SJSA1 (cell line): ENCODE results near the gene SUPT20H. TPM values are rescaled to one million over a fixed set of nuclear protein-coding genes. Genes with fewer than 3 reads are reported as not detected.
"Not testable (repeated sequence)": the region's sequence is repeated elsewhere in the genome, so short reads cannot be mapped to it uniquely, and the experiment has no call there.

Source experiments
- DNase-seq, 2 experiments: peaks; one replicate each; pipeline ENCODE4 v3.0.0-alpha.2; 2015 to 2020; ENCODE audit warnings: low spot score in 2 of 2, low read depth in 1 of 2
- H3K27ac ChIP-seq: fragments of 250-450 bp; sonication (Bioruptor Pico); 2 replicates; pipeline ENCODE4 v1.5.1; 2020; ENCODE audit warnings: mild to moderate bottlenecking, moderate library complexity
- H3K27me3 ChIP-seq: fragments of 250-450 bp; sonication (Bioruptor Pico); replicated peaks from 2 replicates; pipeline ENCODE4 v1.5.1; 2020; ENCODE audit warnings: mild to moderate bottlenecking, moderate library complexity
- H3K36me3 ChIP-seq: fragments of 250-450 bp; sonication (Bioruptor Pico); 2 replicates; pipeline ENCODE4 v1.5.1; 2020; ENCODE audit warnings: mild to moderate bottlenecking
- H3K4me1 ChIP-seq: fragments of 250-450 bp; sonication (Bioruptor Pico); replicated peaks from 2 replicates; pipeline ENCODE4 v1.6.1; 2021; ENCODE audit warnings: mild to moderate bottlenecking
- H3K4me3 ChIP-seq: fragments of 250-450 bp; sonication (Bioruptor Pico); 2 replicates; pipeline ENCODE4 v1.5.1; 2020; ENCODE audit warnings: mild to moderate bottlenecking
- H3K9me3 ChIP-seq: fragments of 250-450 bp; sonication (Bioruptor Pico); replicated peaks from 2 replicates; pipeline ENCODE4 v1.5.1; 2020; ENCODE audit warnings: mild to moderate bottlenecking
- total RNA-seq: library from RNA; depleted of rRNA; stranded (reverse); fragments of >200 nt; shearing (Covaris generic); gene quantifications from 2 replicates; pipeline ENCODE4 v1.2.3, GENCODE V29; 2014

The SUPT20H gene
- total RNA-seq, 1 experiment from 2014 or later = 45.0 TPM

DNA sequence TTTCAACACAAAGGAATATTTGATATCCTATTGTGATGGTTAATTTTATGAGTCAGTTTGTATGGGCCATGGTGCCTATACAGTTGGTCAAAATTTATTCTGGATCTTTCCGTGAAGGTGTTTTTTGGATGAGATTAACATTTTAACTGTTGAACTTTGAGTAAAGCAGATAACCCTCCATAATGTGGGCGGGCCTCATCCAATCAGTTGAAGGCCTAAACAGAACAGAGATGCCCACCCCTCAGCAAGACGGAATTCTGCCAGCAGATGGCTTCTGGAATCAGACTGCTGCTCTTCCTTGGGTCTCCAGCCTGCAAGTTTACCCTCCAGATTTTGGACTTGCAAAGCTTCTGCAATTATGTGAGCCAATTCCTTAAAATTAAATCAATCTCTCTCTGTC lies 30.0 kb upstream of the SUPT20H start:
- no peaks in the 10 kb centered on the region for H3K36me3 ChIP-seq
- no peaks in the 10 kb centered on the region for H3K9me3 ChIP-seq
- DNase-seq = no peak
- no peak overlapping the region for H3K4me3 ChIP-seq
- no peaks in the 10 kb centered on the region for H3K27me3 ChIP-seq
- H3K4me1 ChIP-seq = no peaks in the 10 kb centered on the region
- H3K27ac ChIP-seq = no peak overlapping the region

- no peak overlapping the region for H3K27ac ChIP-seq
- no peaks in the 10 kb centered on the region for H3K4me1 ChIP-seq
- DNase-seq = no peak
- H3K27me3 ChIP-seq = no peaks in the 10 kb centered on the region
- H3K4me3 ChIP-seq = no peak overlapping the region
- H3K9me3 ChIP-seq = no peaks in the 10 kb centered on the region
- H3K36me3 ChIP-seq = no peaks in the 10 kb centered on the region
Measured at GRCh38 chr13:37087486-37087885, 28.0 kb upstream of the SUPT20H start.

- Histone ChIP-seq H3K36me3 (no peaks in the 10 kb centered on the region), H3K9me3 (no peaks in the 10 kb centered on the region), H3K4me1 (no peaks in the 10 kb centered on the region), H3K27me3 (no peaks in the 10 kb centered on the region), H3K4me3 (no peak overlapping the region), H3K27ac (no peak overlapping the region)
- no peak for DNase-seq
Measured at GRCh38 chr13:37085606-37086005, 26.1 kb upstream of the SUPT20H start.

- H3K9me3 ChIP-seq = no peaks in the 10 kb centered on the region
- no peak overlapping the region for H3K4me3 ChIP-seq
- DNase-seq = no peak
- H3K36me3 ChIP-seq = no peaks in the 10 kb centered on the region
- H3K27ac ChIP-seq = no peak overlapping the region
- no peaks in the 10 kb centered on the region for H3K4me1 ChIP-seq
- no peaks in the 10 kb centered on the region for H3K27me3 ChIP-seq
Measured at GRCh38 chr13:37076818-37077217, 17.3 kb upstream of the SUPT20H start.

GRCh38 chr13:37075164-37075563 lies 15.7 kb upstream of the SUPT20H start:
- Histone ChIP-seq H3K4me1 (no peaks in the 10 kb centered on the region), H3K9me3 (no peaks in the 10 kb centered on the region), H3K36me3 (no peaks in the 10 kb centered on the region), H3K27me3 (no peaks in the 10 kb centered on the region), H3K4me3 (no peak overlapping the region), H3K27ac (no peak overlapping the region)
- DNase-seq = no peak

DNA sequence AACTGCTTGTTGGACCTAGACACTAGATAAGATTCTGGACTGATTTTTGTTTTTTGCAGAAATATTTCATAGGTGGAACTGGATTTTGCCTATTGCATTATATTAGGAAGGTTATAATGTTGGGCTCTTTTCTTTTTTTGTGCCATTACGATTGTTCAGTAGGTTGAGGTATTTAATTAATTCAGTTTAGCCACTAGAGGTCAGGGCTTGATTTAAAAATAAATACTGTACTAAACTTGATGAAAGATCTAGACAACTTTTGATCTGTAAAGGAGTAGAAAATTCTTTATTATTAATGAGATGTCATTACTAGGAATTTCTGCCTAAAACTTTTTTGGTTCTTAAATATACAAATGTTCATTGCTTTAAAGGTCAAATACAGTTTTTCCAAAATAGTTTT lies 15.2 kb upstream of the SUPT20H start:
- DNase-seq = no peak
- Histone ChIP-seq H3K36me3 (no peaks in the 10 kb centered on the region), H3K27ac (no peak overlapping the region), H3K27me3 (no peaks in the 10 kb centered on the region), H3K4me1 (no peaks in the 10 kb centered on the region), H3K9me3 (no peaks in the 10 kb centered on the region), H3K4me3 (no peak overlapping the region)

GRCh38 chr13:37072024-37072423 lies 12.5 kb upstream of the SUPT20H start:
- H3K9me3 ChIP-seq = no peaks in the 10 kb centered on the region
- H3K4me1 ChIP-seq = no peaks in the 10 kb centered on the region
- no peak overlapping the region for H3K4me3 ChIP-seq
- no peaks in the 10 kb centered on the region for H3K36me3 ChIP-seq
- DNase-seq = no peak
- no peaks in the 10 kb centered on the region for H3K27me3 ChIP-seq
- H3K27ac ChIP-seq = no peak overlapping the region

DNA sequence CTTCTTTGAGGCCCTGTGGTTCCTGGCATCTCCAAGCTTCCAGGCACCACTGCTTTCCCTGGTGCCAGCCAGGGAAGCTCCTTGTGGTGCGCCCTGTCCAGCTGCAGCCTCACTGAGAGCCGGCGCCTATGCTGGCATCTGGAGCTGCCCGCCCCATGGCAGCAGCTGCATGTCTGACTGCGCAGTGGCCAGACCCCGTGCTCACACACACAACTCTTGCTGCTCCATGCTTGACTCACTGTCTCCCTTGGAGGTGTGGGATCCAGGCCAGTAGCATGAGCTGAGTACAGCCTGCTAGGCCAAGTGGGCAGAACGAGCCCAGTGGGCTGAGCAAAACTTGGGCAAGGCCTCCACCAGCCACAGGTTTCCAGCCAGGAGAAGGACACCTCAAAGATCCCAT lies 11.5 kb upstream of the SUPT20H start:
- no peak overlapping the region for H3K27ac ChIP-seq
- H3K27me3 ChIP-seq = no peaks in the 10 kb centered on the region
- no peaks in the 10 kb centered on the region for H3K4me1 ChIP-seq
- no peaks in the 10 kb centered on the region for H3K36me3 ChIP-seq
- no peak for DNase-seq
- H3K4me3 ChIP-seq = no peak overlapping the region
- H3K9me3 ChIP-seq = no peaks in the 10 kb centered on the region

DNA sequence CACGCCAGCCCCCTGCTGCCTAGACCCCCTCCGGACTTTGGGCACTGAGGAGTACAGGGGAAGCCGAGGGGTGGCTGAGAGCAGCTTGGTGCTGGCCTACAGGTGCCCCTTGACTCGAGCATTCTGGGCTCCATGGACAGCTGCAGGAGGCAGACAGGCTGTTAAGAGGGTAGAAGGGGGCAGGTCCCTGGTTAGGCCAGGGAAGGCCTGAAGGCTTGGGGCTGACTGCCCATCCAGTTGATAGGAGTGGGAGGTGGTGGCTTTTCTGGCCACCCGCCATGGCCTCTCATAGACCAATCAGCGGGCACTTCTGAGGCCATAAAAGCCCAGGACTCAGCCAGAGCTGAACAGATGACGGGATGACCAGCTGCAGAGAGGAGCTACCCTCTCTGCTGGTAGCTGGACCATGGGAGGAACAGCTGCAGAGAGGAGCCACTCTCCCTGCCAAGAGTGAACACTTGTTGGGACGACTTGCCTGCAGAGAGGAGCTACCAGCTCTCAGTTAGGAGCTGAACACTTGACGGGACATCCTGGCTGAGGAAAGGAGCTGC lies 10.7 kb upstream of the SUPT20H start:
- Histone ChIP-seq H3K36me3 (no peaks in the 10 kb centered on the region), H3K4me1 (no peaks in the 10 kb centered on the region), H3K9me3 (no peaks in the 10 kb centered on the region), H3K4me3 (no peak overlapping the region), H3K27me3 (no peaks in the 10 kb centered on the region), H3K27ac (no peak overlapping the region)
- no peak for DNase-seq

DNA sequence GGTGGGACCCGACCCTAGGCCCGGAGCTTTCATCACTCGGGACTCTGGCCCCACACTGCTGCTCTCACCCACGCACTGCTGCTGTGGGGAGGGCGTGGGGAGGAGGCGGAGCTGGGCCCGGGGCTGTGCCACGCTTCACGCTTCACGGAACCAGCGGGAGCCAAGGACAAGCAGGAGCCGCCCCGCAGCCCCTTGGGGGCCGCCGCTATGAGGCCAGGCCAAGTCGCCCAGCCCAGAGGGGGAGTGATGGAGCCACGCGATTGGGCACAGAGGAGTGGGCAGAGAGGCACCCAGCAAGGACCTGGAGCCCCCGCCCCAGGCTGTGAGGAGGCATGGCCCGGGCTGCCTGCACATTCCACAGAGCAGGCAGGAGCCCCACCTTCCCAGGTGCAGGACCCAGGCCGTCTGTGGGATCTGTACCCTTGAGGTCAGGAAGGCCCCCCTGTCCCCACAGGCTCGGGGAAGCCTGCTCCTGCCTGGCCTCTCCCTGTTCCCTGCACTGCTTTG lies 10.2 kb upstream of the SUPT20H start:
- Histone ChIP-seq H3K9me3 (no peaks in the 10 kb centered on the region), H3K27ac (no peak overlapping the region), H3K36me3 (no peaks in the 10 kb centered on the region), H3K4me1 (no peaks in the 10 kb centered on the region), H3K4me3 (no peak overlapping the region), H3K27me3 (no peaks in the 10 kb centered on the region)
- DNase-seq = no peak

DNA sequence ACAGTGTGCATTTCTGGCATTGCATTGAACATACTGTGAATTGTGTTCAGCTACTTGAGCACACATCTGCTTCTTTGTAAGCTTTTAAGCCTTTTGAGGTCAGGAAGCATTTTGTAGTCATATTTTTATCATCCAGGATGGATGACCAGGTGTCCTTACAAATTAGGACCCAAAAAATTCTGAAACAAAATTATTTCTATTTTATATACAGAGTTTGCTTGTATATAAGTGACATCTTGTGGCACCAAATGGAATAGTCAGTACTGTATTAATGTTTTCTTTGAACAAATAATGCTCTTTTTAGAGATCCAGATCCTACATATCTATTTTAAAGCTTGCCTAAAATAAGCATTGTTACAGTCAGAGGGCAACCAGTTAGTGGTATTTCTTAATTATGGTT lies 9.5 kb upstream of the SUPT20H start:
- Histone ChIP-seq H3K4me1 (no peaks in the 10 kb centered on the region), H3K9me3 (no peaks in the 10 kb centered on the region), H3K27me3 (no peaks in the 10 kb centered on the region), H3K36me3 (no peaks in the 10 kb centered on the region), H3K4me3 (no peak overlapping the region), H3K27ac (no peak overlapping the region)
- DNase-seq = no peak

GRCh38 chr13:37067874-37068273 lies 8.4 kb upstream of the SUPT20H start:
- no peaks in the 10 kb centered on the region for H3K4me1 ChIP-seq
- no peak overlapping the region for H3K27ac ChIP-seq
- H3K4me3 ChIP-seq = no peak overlapping the region
- DNase-seq = no peak
- H3K36me3 ChIP-seq = no peaks in the 10 kb centered on the region
- H3K9me3 ChIP-seq = no peaks in the 10 kb centered on the region
- no peaks in the 10 kb centered on the region for H3K27me3 ChIP-seq

DNA sequence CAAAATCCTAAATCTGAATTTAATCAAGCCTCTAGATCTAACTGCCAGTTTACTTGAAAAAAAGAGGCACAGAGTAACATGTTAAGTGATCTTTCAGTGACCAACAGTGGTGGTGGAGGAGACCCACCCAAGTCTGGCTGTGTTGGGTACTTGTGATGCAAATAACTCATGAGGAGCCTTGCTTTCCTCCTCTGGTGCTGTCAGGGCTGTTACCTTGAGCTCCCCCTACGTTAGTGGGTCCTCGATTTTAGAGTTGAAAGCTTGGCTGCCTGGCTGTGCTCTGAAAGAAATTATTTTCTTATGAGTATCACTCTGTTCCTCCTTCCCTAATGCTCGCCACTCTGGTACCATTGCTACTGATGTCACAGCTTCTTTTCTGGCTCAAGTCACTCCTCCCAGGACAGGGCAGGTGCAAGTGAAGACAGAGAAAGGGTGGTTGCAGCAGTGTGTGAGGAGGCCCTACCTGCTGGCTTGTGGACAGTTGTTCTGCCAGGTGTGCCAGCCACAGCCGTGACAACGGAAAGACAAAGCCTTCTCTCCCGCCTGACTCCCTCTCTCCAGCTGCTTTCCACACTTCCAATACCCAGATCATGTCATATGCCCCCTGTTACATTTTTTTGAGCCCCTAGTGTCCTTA lies 6.5 kb upstream of the SUPT20H start:
- Histone ChIP-seq H3K27me3 (no peaks in the 10 kb centered on the region), H3K9me3 (no peaks in the 10 kb centered on the region), H3K4me1 (no peaks in the 10 kb centered on the region), H3K4me3 (no peak overlapping the region), H3K27ac (no peak overlapping the region), H3K36me3 (no peaks in the 10 kb centered on the region)
- DNase-seq = no peak

DNA sequence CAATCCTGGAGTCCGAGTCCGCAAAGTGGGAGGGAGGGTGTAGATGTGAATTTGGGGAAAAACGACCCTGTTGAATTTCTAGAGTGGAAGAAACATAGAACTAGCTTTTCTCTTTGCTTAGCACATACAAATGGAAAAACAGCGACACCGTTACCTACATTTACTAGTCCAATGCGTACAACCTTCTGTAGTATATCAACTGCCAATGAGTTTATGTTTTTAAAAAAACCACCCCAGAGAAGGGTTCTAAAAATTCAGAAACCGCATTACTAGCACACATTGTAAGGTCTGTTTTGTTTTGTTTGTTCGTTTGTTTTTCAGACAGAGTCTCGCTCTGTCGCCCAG lies 332 bp upstream of the SUPT20H start:
- H3K9me3 ChIP-seq = no peaks in the 10 kb centered on the region
- H3K4me1 ChIP-seq = peaks cover 10% of the 10 kb centered on the region
- DNase-seq = no peak
- H3K27me3 ChIP-seq = no peaks in the 10 kb centered on the region
- H3K36me3 ChIP-seq = peaks cover 13% of the 10 kb centered on the region
- H3K27ac ChIP-seq = no peak overlapping the region
- peak overlapping the region; percentile 79 for H3K4me3 ChIP-seq

DNA sequence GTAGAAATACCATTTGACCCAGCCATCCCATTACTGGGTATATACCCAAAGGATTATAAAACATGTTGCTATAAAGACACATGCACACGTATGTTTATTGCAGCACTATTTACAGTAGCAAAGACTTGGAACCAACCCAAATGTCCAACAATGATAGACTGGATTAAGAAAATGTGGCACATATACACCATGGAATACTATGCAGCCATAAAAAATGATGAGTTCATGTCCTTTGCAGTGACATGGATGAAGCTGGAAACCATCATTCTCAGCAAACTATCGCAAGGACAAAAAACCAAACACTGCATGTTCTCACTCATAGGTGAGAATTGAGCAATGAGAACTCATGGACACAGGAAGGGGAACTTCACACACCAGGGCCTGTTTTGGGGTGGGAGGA lies 3.3 kb downstream of the SUPT20H start:
- not testable (repeated sequence) for H3K4me3 ChIP-seq, H3K4me1 ChIP-seq, H3K27ac ChIP-seq

More for the DNA sequence above, 3.3 kb downstream of the SUPT20H start:
- H3K9me3 ChIP-seq, DNase-seq, H3K27me3 ChIP-seq: not testable (repeated sequence)
- peaks cover 20% of the 10 kb centered on the region for H3K36me3 ChIP-seq
